Midbrain (tissue), 1 donor: ENCODE measurements around the gene NSD1.

Experiments used
- DNase-seq: peaks from one replicate; lab custom pipeline; 2025; lab: John Stamatoyannopoulos, UW

The NSD1 gene

GRCh38 chr5:177098120-177098469 lies 35.5 kb upstream of the NSD1 start:
- no peak for DNase-seq

DNA sequence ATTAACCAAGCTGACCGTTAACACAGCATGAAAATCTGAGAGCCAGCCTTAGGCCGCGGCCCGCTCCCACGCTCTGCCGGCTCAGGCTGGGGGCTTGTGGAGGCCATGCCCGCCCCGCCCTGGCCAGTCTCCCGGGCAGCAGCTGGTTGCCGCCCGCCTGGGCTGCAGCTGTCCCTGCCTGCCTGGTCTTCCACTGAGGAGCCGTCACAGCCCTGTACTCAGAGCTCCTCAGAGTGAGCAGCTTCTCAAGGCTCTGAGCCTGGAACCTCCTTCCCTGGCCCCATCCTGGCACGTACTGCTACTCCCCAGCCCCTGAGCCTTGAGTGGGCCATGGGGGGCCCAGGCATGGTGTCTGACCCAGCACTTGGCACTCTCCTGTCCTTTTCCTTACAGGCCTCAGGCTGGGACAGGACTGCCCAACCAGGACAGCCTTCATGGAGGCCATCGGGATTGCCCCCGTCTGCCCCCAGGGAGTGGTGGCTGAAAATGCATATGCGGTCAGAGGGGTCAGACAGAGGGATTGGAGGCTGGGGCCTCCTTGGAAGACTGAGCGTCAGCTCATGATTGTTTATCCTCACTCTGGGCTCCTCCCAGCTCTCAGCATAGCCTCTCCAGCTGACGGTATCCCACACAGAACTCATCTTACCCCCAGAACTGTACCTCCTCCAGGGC lies 35.0 kb upstream of the NSD1 start:
- DNase-seq, result peak; percentile 9

DNA sequence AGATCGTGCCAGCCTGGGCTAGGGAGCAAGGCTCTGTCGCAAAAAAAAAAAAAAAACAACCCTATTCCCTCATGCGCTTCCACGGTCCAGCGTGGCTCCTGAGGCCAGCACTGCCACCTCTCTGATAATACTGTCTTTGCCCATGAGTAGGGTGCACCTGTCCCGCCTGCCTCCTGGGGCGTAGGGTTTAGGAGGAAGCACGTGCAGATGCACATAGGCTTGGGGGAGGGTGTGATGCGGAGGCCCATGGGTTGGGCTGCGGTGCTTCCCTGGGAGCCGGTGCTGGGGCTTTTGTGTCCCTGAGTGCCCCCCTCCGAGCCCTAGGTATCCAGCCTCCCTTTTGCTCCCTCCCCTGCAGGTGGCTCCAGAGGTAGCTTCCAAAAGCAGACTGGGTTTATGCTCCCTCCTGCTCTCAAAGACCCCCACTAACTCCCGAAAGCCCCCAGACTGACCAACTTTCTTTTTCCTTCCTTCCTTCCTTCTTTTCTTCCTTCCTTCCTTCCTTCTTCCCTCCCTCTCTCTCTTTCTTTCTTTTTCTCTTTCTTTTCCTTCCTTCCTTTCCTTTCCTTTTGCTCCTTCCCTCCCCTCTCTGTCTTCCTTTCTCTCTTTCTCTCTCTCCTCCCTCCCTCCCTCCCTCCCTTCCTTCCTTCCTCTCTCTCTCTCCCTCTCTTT lies 34.0 kb upstream of the NSD1 start:
- no peak for DNase-seq

- no peak for DNase-seq
Observed at GRCh38 chr5:177100714-177101121, 32.9 kb upstream of the NSD1 start.

DNA sequence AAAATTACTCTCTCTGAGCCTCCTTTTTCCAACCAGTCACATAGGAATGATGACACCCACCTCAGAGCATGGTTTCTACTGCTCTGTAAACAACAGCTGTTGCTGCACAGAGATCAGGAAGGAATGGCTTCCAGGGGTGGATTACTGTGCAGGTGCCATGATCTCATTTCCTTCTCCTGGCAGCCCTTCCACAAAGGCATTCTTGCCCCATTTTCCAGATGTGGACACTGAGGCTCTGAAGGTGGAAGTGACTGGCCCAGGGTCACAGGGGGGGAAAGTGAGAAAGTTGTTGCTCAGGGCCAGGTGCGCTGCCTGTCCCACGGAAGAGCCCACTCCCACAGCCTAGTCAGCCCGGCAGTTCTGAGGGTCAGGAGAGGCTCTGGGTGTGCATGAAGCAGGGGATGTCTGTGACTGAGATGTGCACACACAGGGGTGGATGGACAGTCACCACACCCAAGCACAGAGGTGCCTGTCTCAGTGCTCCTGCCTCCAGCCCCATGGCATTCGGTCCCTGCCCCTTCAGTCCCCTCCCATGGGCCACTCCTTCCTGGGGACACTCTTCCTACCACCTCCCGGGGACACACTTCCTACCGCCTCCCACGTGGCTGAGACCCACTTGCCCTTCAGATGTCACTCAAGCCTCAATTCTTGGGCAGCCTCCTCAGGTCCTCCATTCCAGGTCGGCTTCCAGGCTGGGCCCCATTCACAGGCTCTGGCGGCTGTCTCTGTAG lies 29.9 kb upstream of the NSD1 start:
- DNase-seq, result no peak

DNA sequence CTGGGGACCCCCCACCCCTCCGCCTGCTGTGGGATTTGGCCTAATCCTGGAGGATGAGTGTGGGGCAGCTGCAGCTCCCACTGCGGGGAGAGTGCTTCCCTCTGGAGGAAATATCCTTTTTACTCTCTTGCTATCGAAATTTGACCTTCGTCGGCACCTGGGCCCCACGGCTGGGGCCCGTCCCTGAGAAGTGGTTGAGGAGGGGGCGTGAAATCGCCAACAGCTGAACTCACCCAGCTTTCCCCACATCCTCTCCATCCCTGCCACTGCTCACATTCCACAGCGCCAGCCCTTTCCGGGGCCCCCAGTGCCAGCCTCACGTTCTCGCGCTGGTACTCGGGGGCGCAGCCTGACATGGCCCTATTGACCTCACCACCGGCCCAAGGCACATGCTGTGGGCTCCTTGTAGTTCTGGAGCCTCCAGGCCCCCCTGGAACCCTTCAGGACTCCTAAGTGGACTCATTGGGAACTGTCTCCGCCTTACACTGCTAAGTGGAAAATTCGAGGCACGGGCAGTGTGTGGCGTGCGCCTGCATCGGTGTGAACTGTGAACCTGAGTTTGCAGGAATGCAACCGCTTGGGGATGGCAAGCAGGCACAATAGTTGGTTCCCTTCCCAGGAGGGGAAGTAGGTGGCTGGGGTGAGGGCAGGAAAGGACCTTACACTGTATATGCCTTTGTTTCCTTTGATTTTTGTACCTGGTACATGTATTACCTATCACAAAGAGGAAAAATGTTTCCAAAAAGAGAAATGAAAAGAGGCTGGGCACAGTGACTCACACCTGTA lies 27.7 kb upstream of the NSD1 start:
- no peak for DNase-seq

DNA sequence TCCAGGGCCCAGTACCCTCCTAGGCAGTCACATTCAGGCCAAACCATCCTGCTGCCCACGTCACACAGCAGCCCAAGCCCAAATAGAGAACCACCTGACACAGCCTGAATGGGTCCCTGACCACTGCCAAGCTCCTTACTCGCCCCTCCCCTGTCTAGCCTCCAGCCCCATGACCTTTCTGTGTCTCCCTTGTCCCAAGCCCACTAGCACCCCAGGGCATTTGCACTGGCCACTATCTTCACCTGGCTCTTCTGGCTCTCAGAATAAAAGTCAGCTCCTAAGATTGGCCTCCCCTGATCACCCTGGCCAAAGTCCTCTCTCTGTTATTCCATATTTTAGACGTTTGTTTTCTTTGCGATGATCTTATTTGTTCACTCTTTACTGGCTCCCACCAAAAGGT lies 26.4 kb upstream of the NSD1 start:
- no peak for DNase-seq

DNA sequence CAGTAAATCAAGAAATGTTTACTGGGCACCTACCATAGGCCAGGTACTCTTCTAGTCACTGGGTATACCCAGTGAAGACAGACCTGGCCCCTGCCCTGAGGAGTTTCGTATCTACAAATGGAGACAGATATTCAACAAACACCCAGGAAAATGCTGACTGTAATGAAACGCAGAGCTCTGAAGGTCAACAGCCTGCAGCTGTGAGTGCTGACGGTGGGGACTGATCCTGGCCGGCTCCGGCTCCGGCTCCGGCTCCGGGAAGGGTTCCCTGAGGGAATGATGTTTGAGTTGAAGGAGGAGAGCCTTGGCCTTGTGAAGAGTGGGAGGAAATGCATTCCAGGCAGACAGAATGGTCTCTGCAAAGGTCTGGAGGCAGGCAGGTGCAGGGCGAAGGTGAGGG lies 23.8 kb upstream of the NSD1 start:
- no peak for DNase-seq

DNA sequence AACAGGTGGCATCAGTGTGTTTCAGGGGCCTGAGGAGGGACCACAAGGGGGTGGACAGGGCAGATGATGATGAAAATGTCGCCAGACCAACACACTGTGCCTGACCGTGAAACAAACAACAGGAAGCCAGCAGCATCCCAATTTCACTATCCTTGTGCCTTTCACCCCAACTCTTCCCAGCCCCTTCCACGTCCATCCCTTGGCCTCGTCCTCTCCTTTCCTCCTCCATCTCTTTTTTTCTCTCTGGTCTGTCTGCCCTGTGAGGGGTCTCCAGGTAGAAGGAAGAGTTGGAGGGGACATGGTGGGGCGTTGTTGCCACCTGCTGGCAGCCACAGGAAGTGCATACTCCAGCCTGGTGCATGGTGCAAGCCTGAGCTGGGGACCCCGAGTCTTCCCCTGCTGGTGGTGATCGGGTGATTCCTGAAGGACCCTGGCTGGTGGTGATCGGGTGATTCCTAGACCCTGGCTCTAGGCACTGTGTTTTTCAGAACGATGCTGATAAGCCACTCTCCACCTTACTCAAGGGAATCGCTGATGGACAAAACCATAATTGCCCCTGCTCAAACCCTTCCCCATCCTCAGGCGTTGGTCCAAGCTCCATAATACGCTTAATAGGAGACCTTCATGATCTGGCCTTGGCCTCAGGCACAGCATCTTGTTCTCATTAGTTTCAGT lies 21.7 kb upstream of the NSD1 start:
- DNase-seq, result peak; percentile 53

GRCh38 chr5:177112589-177113220 lies 20.9 kb upstream of the NSD1 start:
- DNase-seq, result no peak

GRCh38 chr5:177113566-177114424 lies 19.8 kb upstream of the NSD1 start:
- DNase-seq, result peak; percentile 83

GRCh38 chr5:177116631-177117373 lies 16.8 kb upstream of the NSD1 start:
- DNase-seq, result peak; percentile 93

- no peak for DNase-seq
Observed at GRCh38 chr5:177117441-177118045, 16.0 kb upstream of the NSD1 start.

DNA sequence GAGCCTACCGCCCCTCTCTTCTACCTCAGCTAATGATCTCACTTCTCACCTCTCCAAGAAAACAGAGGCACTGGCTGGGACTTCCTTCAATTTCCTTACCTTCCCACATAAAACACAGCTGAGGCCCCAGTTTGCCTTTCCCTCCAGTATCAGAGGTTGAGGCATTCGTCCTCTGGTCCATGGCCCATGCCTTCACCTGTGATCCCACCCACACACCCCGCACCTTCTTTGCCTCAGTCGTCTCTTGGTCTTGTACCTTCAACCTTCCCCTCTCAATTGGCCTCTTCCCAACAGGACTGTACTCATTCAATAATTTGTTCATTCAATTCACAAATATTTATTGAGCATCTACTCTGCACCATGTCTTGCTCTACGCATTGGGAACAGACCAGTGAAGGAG lies 11.0 kb upstream of the NSD1 start:
- no peak for DNase-seq

DNA sequence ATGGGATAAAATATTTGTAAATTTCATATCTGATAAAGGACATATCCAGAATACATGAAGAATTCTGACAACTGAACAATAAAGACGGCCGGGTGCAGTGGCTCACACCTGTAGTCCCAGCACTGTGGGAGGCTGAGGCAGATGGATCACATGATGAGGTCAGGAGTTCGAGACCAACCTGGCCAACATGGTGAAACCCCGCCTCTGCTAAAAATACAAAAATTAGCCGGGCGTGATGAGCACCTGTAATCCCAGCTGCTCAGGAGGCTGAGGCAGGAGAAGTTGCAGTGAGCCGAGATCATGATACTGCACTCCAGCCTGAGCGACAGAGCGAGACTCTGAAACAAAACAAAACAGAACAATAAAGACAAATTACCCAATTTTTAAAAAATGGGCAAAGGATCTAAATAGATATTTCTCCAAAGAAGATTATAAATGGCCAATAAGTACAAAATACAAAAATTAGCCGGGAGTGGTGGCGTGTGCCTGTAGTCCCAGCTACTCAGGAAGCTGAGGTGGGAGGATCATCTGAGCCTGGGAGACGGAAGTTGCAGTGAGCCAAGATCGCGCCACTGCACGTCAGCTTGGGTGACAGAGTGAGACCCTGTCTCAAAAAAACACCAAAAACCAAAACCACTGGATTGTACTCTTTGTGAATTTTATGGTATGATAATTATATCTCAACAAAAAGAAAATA lies 9.6 kb upstream of the NSD1 start:
- DNase-seq, result no peak

- DNase-seq, result no peak
Observed at GRCh38 chr5:177124486-177124991, 9.0 kb upstream of the NSD1 start.

DNA sequence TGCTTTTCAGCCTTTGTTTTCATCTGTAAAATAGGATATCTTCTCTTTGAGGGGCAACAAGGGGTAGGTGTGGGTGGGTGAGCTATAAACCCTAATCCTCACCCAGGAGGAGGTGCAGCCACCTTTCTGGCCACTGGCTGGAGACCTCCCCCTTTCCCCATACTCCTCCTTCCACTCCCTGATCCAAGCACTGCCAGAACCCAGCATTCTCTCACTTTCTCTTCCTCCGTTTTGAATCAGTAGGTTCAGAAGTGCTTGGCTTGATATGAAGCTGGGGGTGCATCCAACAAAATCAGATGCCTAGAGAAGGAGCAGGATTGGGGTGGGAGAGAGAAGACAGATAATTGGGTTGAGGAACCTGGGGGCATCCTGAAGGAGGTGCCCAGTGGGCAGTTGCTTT lies 6.8 kb upstream of the NSD1 start:
- DNase-seq, result no peak

DNA sequence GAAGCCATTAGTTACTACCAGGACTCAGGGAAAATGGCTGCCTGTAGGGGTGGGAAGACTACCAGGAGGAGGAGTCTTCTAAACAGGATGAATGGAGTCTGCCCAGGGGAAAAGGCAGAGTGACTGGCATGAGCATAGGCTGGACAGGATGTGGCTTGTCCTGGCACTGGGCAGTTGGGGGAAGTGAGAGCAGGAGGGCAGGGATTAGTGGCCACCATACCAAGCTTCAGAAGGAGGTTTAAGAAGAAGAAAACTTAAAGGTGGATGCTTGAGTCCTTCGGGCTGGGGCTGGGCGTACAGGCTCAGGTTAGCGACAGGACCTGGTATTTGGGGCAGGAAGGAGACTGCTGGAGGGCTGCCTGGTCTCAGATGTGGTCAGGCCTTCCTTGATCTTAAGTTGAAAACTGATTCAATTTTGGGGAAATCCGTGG lies 5.0 kb upstream of the NSD1 start:
- DNase-seq, result no peak
